GM18909 (cell line): ENCODE data around the gene PUS7L.
"Not testable (repeated sequence)": the region's sequence is repeated elsewhere in the genome, so short reads cannot be mapped to it uniquely, and the experiment has no call there.

Experiments
- ATAC-seq: cut with Tn5 transposase; IDR thresholded peaks from one replicate; pipeline ENCODE4 v1.9.1; 2021; ENCODE audit warnings: mild to moderate bottlenecking; ENCODE audit not compliant: unreplicated experiment, poor library complexity

PUS7L gene

DNA sequence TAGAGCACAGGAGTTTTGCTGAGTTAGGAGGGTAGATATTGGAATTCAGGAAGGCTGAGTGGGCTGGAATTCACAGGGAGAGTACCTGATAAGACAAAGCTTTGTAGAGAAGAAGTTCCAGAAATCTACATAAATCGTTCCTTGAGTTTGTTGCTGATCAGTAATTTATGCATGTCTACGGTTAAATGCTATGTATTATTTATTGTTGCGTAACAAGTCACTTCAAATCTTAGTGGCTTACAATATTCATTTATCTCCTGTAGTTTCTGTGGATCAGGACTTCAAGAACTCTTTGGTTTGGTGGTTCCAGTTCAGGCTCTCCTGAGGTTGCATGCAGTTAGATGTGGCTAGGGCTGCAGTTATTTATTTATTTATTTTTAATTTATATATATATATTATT, 7.8 kb downstream of the PUS7L start:
- no peak for ATAC-seq

DNA sequence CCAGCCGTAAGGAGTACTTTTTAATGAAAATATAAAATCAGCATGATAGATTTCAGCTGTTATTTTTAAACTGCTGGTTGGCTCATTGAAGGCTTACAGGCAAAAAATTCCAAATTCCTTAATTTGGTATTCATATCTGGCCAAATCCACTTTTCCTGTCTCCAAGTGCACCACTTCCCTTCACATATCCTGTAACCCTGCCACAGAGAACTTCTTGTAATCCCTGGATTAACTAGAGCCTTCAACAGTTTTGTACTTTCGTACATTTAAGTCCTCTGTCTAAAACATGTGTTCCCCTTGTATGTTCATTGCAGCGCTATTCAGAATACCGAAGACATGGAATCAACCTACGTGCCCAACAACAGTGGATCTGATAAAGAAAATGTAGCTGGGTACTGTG, 9.6 kb downstream of the PUS7L start:
- no peak for ATAC-seq

DNA sequence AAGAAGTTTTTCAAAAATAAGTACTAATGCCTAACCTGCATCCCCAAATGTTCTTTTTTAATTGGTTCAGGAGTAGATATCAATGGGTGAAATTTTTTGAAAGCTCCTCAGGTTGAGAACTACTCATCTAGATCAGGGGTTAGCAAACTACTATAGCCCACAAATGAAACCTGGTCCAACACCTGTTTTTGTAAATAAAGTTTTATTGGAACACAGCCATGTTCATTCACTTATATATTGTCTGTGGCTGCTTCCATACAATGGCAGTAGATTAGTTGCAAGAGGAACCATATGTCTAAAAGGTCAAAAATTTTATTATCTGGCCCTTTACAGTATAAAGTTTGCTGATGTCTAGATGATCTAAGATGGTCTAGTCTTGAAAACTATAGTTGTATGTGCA, 13.8 kb downstream of the PUS7L start:
- no peak for ATAC-seq

DNA sequence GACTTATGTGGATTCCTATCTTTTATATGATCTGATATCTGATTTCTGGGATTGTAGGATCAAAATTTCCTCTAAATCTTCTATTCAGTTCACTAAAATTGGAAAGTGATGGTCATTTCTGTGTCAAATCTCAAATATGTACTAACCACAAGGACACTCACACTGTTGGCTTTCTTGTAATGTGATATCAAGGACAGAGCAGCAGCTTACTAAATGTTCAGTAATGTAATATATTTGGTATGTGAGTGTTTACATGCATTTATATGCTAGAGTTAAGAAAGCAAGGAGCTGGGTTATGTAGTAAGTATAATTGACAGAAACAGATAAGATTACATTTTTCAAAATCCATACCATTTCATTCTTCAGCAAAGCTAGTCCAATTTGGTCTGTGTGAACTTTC, 16.5 kb downstream of the PUS7L start:
- ATAC-seq: no peak

DNA sequence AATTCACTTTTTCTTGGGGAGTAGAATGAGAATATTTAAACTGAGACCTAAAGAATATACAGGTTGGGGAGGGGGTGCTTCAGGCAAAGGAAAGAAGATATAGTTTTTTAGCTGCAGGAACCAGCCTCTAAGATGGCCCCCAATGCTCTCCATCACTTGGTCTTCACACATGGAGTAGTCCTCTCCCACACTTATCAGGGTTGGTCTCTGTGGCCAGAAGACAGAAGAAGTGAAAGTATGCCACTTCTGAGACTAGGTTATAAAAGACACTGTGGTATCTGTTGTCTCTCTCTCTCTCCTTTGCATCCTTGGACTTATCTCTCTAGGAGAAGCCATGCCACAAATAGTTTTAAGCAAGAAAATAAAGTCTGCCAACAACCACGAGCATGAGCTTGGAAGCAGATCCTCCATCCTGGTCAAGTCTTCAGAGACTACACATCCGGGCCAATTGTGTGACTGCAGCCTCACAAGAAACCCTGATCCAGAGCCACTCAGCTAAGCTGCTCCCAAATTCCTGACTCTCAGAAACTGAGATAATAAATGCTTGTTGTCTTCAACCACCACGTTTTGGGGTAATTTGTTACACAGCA, 18.0 kb downstream of the PUS7L start:
- ATAC-seq: peak; percentile 60

DNA sequence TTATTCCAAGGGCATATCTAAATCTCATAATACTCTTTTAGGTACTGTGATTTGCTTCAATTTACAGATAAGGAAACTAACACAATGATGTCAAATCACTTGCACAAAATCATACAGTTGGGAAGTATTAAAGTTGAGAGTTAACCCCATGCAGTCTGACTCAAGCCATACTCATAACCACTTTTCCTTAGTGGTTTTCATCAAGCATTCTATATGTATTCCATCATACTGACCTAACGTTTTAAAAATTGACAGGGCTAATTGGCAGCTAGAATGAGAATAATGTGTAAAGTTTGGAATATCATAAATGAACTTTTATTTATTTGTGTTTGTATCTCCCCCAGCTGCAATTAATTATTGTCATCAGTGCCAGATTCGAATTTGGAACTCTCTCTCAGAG, 20.9 kb downstream of the PUS7L start:
- no peak for ATAC-seq

DNA sequence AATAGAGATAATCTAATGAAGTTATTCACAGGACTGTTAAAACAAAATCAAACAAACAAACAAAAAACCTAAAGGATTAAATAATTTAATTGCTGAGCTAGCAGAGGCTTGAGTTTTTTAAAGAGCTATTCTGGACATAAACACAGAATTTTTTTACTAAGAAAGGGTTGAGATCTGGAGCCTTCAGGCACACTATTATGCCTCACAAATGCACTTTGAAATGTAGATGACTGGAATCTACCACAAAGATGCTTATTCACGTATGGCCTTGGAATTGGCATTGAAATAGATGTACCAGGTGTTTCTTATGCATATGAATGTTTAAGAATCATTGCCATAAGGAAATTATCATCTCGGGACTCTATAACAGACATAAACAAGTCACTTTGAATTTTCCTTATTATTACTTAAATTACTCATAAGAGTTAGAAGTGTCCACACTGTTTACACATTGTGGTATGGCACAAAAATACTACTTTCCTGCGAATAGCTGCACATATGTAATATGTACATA, 21.6 kb downstream of the PUS7L start:
- ATAC-seq: no peak

DNA sequence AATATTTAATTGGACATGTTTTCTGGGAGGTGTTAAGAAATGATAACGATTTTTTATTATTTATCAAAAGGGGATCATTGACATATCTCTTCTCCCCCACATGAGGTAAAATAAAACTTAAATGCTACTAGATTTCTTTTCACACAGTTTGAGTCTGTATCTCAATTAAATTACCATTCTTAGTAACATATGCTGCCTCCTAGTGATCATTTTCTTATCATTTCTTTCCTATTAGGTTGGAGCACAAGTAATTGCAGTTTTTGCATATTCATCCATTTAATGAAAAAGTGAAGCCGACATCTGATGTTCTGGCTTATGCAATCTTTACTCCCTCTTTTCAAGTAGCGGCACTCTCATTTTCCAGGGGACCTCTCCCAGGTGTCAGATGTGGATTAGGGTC, 24.9 kb downstream of the PUS7L start:
- ATAC-seq: no peak

DNA sequence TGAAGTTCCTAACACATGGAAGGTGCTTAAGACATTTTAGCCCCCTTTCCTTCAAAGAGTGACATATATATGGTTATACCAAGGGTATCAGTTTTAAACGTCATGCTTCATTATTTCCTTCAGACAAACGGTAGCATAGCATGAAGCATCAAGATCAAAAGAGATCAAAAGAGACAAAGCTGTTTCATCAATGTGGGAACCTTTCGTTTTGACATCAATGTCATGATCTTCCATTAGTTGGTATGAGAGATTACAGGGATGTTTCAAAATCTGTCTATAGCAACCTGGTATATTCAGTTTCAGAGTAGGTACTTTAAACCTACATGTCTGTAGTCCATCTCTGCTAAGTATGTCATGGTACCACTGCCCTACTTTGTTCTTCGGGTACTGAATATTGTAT, 28.3 kb downstream of the PUS7L start:
- ATAC-seq: no peak

DNA sequence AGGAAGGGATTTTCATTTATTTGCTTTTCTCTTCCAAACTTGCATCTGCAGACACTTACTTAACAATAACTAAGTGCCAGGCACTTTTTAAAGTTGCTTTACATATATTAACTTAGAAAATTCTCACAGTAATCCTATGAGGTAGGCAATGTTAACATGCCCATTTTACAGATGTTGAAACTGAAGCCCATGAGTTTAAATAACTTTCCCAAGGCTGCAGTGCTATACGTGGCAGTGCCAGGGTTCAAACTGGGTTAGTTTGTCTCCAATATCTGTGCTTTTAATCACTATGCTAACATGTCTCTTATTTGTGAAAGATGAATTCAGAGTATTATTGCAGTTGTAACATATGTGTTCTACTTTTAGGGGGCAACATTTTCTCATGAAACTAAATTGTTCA, 29.9 kb downstream of the PUS7L start:
- ATAC-seq: no peak

DNA sequence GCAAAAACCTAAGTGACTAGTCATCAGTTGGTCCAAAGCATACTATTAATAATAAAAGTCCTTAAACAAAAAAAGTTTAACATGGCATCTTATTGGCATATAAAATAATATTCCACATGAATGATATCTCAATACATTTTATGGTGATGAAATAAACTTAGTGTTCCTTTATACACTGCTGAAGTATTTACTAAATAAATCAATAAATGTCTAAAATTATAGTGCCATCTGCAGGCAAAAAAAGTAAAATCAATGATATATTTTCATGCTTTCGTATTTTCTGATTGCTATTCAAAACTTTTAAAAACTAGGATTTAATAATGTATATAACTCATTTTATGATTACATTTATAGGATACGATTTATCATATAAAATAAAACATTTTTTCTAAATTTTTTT, 30.5 kb downstream of the PUS7L start:
- no peak for ATAC-seq

DNA sequence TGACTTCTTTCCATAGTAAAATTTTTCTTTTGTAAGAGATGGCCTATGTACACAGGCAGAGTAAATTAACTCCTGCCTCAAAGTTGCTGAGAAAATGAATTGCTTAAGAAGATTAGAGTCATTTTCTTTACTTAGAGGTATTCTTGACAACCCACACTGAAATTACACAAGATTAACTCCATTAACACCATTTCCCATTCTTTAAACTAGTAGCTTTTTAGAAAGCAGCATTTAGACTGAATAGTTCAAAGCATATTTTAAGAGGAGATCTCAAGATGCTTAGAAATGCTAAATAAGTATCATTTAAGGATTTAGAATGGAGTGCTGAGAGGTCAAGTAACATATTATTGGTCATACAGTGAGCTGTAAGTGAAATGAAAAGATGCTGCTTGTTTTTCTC, 35.5 kb downstream of the PUS7L start:
- no peak for ATAC-seq

DNA sequence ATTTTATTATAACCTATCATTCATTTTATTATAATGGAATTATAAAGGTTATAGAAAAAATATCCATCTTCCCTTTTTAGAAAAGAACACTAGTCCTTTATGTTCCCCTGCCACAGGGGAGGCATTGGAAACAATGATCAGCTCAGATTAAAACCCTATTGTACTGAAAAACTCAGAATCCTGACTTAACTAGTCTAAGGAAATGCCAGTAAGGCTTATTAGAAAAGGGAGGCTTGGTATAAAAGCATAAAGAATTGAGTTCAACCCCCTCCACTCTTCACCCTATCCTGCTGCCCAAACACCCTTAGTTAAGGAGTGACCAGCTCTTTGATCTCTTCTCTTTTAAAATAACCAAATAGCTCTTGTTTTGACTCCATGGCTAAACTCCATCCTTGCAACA, 36.0 kb downstream of the PUS7L start:
- no peak for ATAC-seq

DNA sequence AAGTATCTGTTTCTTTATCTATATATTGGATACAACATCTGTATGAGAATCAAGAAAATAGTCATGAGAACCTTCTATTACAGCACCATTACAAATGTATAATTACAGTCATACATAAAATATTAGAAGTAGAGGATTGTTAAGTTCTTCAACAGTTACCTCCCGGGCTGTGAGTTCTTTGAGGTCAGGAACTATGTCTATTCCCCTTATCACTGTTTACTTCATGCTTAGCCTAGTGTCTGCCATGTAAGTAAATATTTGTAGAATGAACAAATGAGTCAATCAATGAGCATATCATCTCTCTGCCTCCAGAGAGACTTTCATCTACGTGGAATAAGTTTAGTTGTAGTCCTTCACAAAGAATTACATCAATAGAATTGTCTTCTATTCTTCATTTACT, 47.2 kb downstream of the PUS7L start:
- ATAC-seq: no peak

DNA sequence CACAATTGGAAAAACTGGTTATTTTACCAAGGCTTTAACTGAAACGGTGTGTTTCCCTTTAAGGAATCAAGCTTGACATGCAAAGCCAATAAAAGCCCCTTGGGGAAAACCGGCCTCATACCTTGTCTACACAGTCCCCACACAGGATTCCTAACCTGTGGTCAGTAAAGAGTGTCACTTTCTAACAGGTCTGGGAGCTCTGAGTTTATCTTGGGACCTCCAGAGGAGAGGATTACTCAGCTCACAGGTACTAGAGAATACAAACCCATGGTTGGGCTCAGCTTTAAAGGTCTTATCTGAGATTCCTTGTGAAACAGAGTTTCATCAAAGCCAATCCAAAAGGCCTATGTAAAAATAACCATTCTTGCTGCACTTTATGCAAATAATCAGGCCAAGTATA, 54.8 kb downstream of the PUS7L start:
- ATAC-seq: not testable (repeated sequence)

DNA sequence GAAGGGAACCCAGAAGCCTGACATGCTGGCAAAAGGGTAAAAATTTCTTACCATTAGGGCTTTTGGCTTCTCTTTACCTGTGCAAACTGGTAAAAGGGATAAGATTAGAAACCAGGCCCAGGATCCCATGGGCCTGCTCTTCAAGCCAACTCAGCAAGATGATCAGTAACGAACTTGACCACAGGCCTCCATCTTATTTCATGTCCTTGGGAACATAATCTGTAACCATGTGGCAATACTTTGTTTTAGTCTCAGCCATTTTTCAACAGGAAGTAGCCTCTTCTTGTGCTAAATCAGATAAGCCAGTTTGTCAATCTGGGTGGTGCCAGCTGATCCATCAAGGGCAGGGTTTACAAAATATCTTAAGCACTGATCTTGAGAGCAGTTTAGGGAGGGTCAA, 57.4 kb downstream of the PUS7L start:
- not testable (repeated sequence) for ATAC-seq

DNA sequence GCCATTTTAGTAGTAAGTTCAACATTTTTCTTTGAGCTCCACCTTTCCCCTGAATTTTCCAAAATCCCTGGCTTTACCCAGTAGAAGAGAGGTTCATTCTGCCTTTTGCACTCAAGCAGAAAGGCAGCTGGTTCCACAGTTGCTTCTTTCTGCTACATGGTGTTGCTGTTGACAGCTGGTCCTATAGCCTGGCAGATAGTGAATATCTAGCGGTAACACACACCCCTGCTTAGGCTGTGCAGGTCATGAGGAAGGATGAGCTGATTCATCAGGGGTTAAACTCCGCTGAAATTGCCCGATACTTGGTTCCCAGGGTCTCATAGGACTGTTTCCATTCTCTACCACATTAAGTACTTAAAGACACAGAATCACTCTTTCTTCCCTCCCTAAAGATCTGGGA, 62.4 kb downstream of the PUS7L start:
- ATAC-seq: no peak

DNA sequence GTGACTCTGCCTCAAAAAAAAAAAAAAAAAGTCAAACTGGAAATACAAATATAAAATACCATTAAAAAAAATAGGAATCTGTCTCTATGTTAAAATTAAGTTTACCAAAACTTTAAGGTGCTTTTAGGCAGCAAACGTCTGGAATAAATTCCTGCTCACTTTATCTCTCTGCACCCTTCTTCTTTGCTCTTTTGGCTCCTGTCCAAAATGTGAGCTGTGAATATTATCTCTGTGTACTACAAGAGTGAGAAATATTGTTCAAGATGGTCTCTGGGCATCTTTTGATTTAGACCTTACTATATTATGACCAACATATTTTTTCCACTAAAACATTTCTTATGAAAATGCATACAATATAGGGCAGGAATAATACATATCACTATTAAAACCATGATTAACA, 63.7 kb downstream of the PUS7L start:
- ATAC-seq: no peak

DNA sequence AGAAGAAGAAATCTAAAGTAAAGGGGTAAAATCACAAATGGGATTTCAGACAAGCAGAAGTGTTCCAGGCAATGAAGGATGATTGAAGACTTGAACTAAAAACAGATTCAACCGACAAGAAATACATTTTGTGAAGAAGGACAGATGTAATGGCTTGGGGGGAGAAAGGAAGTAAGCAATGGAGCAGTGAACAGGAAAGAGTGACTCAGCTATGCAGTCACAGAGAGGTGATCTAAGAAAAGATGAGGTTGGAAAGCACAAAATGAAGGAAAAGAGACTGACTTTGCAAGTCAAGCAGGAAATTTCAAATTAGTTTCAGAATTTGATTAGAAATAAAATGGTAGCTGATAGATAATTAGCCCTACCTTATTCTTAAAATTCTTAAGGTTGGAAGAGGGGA, 66.5 kb downstream of the PUS7L start:
- ATAC-seq: no peak

DNA sequence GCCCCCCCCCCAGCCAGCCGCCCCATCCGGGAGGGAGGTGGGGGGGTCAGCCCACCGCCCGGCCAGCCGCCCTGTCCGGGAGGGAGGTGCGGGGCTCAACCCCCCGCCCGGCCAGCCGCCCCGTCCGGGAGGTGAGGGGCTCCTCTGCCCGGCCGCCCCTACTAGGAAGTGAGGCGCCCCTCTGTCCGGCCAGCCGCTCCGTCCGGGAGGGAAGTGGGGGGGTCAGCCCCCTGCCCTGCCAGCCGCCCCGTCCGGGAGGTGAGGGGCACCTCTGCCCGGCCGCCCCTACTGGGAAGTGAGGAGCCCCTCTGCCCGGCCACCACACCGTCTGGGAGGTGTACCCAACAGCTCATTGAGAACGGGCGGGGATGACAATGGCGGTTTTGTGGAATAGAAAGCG, 73.1 kb downstream of the PUS7L start:
- ATAC-seq: not testable (repeated sequence)

DNA sequence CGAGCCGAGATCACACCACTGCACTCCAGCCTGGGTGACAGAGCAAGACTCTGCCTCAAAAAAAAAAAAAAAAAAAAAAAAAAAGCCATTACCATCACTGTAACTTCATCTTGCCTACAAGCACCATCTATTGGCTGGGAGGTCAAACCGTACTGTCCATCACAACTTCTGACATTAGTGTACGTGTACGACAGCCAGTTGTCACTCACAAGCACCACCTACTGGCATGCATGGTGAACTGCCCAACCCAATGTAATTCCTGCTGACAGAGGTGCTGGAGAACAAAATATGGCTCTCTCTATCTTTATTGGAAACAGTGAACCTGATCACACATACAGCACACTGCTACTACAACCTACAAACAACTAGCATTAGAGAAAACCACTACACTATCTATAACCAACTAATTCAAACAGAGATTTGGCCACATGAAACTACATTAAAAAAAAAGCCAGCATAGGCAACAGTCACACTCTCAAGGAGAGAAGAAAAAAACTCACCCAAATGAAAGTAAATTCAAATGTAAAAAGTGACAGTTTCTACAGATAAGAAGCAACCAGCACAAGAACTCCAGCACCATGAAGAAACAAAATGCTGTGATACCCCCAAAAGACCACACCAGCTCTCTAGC, 82.3 kb downstream of the PUS7L start:
- ATAC-seq: peak; percentile 95
